ENCODE data around the gene RCSD1.

RCSD1 gene

DNA sequence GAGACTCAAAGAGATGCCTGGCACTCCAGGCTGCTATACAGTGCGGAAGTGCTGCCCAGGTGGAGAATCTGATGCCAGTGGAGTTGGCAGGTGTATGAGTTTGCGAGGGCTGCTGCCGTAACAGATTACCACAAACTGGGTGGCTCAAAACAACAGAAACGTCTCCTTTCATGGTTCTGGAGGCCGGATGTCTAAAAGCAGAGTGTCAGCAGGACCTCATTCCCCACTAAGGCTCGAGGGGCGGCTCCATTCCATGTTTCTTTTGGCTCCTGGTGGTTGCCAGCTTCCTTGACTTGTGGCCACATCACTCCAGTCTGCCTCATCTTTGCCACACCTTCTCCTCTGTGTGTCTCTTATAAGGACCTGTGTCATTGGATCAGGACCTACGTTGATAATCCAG lies 10.0 kb downstream of the RCSD1 start:
- TF ChIP-seq, protein P1, sequence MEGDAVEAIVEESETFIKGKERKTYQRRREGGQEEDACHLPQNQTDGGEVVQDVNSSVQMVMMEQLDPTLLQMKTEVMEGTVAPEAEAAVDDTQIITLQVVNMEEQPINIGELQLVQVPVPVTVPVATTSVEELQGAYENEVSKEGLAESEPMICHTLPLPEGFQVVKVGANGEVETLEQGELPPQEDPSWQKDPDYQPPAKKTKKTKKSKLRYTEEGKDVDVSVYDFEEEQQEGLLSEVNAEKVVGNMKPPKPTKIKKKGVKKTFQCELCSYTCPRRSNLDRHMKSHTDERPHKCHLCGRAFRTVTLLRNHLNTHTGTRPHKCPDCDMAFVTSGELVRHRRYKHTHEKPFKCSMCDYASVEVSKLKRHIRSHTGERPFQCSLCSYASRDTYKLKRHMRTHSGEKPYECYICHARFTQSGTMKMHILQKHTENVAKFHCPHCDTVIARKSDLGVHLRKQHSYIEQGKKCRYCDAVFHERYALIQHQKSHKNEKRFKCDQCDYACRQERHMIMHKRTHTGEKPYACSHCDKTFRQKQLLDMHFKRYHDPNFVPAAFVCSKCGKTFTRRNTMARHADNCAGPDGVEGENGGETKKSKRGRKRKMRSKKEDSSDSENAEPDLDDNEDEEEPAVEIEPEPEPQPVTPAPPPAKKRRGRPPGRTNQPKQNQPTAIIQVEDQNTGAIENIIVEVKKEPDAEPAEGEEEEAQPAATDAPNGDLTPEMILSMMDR (IDR thresholded peaks at IDR 0.05; ENCODE audit: insufficient read depth, low read depth, low read length, missing control alignments) = no peak
- no peak overlapping the region for H3K4me3 ChIP-seq (ENCODE audit: low read depth, low read length)
- no peak for DNase-seq (ENCODE audit: low read depth)

DNA sequence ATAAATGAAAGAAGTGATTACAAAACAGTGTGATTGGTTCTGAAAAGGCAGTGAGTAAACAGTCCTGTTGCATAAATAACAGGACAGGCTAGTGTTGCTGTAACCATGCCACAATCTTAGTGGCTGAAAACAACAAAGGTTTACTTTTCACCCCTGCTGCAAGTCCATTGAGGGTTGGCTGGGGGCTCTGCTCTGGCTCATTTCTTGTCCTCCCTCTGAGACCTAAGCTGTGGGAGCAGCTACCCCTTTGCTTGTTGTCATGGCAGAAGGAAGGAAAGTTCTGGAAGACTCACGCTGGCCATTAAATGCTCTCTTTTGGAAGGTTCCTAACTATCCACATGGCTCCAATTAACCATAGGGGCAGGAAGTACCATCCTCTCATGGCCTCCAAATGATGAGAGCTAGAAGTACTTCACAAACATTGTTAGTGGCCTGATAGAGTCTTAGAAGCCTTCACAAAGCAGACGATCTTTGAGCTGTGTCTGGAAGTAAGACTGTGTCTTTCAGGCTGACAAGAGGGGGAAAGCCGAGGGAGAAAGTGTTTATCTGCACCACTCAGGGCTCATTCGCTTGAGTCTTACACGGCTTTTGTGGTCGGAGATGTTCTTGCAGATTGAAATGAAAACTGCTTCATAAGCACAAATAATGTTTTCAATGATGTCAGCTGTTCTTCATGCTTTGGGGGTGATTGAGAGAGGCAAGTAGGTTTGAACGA lies 11.9 kb downstream of the RCSD1 start:
- TF ChIP-seq, protein P1 (IDR thresholded peaks at IDR 0.05; ENCODE audit: insufficient read depth, low read depth, low read length, missing control alignments) = no peak
- no peak for DNase-seq (ENCODE audit: low read depth)
- no peak overlapping the region for H3K4me3 ChIP-seq (ENCODE audit: low read depth, low read length)

DNA sequence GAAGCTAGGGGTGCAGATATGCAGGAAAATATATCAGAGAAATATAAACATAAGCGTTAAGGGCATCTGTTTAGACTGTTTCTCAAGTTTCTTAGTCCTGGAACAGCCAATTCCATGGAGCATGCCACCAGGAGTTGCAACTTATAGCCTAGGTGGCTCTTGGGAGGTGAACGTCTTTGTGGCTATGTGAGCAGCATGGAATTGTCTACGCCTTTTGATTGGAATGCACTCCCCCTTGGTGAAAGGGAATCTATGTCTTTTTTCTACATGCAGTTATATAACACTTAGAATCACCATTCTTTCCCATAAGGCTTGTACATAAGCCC lies 12.4 kb downstream of the RCSD1 start:
- TF ChIP-seq, protein P1 (IDR thresholded peaks at IDR 0.05; ENCODE audit: insufficient read depth, low read depth, low read length, missing control alignments) = no peak
- no peak for DNase-seq (ENCODE audit: low read depth)
- H3K4me3 ChIP-seq (ENCODE audit: low read depth, low read length) = no peak overlapping the region

DNA sequence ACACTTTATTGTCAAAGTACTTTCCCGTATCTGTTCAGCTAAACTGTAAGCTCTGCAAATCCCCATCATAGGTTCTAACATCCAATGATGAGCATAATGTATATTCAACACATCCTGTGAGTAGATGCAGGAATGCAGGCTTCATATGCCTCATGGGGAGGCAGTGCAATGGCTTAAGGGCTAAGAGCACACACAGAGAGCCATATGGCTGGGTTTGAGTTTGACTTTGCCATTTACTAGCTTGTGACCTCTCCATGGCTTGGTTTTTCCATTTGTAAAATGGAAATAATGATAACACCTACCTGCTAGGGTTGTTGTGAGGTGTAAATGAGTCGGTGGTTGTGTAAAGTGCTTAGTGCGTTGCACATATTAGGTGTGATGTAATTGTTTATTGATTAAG lies 13.4 kb downstream of the RCSD1 start:
- TF ChIP-seq, protein P1 (IDR thresholded peaks at IDR 0.05; ENCODE audit: insufficient read depth, low read depth, low read length, missing control alignments) = no peak
- no peak overlapping the region for H3K4me3 ChIP-seq (ENCODE audit: low read depth, low read length)
- DNase-seq (ENCODE audit: low read depth) = no peak

DNA sequence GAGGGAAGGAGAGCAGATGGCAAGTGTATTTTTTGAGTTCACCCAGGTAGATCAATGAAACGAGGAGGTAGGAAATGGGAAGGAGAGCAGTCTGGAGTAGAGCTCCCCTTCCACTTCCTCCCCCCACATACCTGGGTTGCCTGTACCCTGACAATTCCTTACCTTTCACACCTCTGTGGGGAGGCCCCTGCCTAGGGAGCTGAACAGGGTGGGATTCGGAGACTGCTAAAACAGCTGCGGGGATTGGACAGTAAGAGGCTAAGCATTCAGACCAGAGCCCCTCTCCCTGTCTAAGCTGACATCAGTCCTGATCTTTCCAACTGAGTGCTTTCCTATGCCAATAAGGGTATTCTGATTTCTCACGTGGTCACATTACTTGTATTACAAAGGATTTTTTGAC lies 14.5 kb downstream of the RCSD1 start:
- TF ChIP-seq, protein P1 (IDR thresholded peaks at IDR 0.05; ENCODE audit: insufficient read depth, low read depth, low read length, missing control alignments) = no peak
- DNase-seq (ENCODE audit: low read depth) = no peak
- H3K4me3 ChIP-seq (ENCODE audit: low read depth, low read length) = no peak overlapping the region

DNA sequence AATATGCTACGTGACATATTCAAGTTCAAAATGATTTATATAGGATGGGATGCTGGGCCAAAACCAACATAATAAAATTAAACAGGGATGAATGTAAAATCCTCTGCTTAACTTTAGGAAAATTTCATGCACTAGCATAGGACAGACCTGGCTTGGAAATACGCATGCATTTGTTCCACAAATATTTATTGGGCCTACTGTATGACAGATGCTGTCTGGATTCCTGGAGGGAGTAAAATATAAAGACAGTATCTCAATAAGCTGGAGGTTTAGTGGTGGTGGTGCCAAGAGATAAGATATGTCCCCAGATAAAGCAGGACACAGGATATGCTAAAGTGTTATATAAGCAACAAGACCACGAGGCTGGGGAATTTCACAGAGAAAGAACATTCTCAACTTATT lies 15.1 kb downstream of the RCSD1 start:
- H3K4me3 ChIP-seq (ENCODE audit: low read depth, low read length) = no peak overlapping the region
- TF ChIP-seq, protein P1 (IDR thresholded peaks at IDR 0.05; ENCODE audit: insufficient read depth, low read depth, low read length, missing control alignments) = no peak
- DNase-seq (ENCODE audit: low read depth) = no peak
